Caki2 (cell line): ENCODE data around the gene C16orf96. TPM values are rescaled to one million over a fixed set of nuclear protein-coding genes. Genes with fewer than 3 reads are reported as not detected.
A peak's percentile ranks its signal among the peaks of the same experiment; 100 is the strongest.

ENCODE experiments used
- DNase-seq: peaks from one replicate; pipeline ENCODE4 v3.0.0-alpha.2; 2015; ENCODE audit warnings: low read depth
- in situ Hi-C: cut with HindIII; loops from 2 replicates; pipeline ENCODE4 v1.10.0; 2016; ENCODE audit warnings: low sequenced_read_pairs, low pct_unique_long_range_greater_than_20kb, mixed read lengths
- total RNA-seq: library from RNA; depleted of rRNA; stranded (reverse); fragments of >200 nt; shearing (Covaris generic); gene quantifications from 2 replicates; pipeline ENCODE4 v1.2.3, GENCODE V29; 2014; ENCODE audit warnings: low replicate concordance

C16orf96 gene
- total RNA-seq, 1 experiment from 2014 or later = not detected

DNA sequence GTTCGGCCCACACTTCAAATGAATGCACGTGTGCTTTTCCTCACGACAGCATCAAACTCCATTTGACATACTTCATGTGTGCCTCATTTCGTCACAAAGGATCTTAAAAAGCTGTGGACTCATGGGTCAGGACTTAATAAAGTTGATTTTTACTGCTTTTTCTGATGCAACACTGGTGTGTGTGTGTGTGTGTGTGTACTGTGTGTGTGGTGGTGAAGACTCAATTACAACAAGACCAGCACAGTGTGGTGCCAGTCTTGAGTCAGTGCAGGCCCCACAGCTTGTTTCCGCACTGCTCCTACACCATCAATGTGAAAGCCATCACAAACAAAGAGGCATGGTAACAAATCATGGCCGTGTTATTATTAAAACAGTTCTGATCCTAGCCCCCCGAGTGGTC is 35.2 kb upstream of the C16orf96 start:
- DNase-seq = no peak
- in situ Hi-C loops = loop anchor here (25.0 kb wide), 1 partner anchor 116 kb away; no protein-coding TSS in a partner anchor

GRCh38 chr16:4522051-4522581 is 34.0 kb upstream of the C16orf96 start:
- in situ Hi-C loops = loop anchor here (25.0 kb wide), 1 partner anchor 115 kb away; no protein-coding TSS in a partner anchor
- DNase-seq = no peak

DNA sequence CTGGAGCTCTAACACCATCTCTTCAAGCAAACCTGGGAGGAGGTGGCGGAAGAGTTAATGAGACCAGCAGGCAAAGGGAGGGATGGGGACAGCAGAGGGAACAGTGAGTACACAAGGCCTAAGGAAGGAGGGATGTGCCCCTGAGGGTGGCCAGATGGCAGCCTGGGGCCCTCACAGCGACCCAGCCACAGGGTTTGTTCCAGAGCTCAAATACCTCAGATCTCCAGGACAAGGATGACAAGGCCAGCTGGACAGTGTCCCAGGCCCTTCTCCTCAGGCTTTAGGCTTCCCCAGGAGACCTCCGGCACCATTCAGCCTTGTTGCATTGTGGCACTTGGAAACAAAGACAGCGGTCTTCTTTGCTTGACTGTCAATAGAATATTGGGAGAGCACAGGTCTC is 32.5 kb upstream of the C16orf96 start:
- in situ Hi-C loops = loop anchor here (25.0 kb wide), 1 partner anchor 114 kb away; no protein-coding TSS in a partner anchor

GRCh38 chr16:4524571-4524970 is 31.6 kb upstream of the C16orf96 start:
- in situ Hi-C loops = loop anchor here (25.0 kb wide), 1 partner anchor 113 kb away; no protein-coding TSS in a partner anchor
- no peak for DNase-seq

More for the DNA sequence above, 32.5 kb upstream of the C16orf96 start:
- no peak for DNase-seq

- in situ Hi-C loops = no loop called here
- no peak for DNase-seq
These were observed 31.1 kb upstream of the C16orf96 start for GRCh38 chr16:4525069-4525468.

DNA sequence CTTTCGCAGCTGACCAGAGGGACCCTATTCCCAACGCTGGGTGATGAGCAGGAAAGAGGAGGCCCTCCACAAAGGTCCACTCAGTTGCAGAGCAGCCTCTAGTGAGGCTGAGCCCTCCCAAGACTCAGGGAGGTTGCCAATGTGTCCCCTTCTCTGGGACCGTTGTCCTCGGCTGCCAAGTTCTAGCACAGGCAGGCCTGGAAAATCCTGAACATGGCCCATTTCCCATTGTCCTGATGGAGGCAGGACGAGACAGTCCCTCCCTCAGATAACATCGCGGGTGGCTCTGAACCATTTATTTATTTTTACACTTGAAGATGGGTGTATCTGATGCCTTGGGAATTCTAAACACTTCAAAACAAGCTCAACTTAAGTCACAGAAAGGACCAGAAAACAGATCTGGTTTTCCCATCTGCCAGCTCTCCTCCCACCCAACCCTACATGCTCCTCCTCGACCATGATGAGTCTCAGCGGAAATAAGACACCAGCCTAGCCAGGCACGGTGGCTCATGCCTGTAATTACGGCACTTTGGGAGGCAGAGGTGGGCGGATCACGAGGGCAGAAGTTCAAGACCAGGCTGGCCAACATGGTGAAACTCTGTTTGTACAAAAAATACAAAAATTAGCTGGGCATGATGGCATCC is 30.4 kb upstream of the C16orf96 start:
- DNase-seq = no peak
- in situ Hi-C loops = no loop called here

GRCh38 chr16:4529085-4530060 is 26.8 kb upstream of the C16orf96 start:
- no peak for DNase-seq
- in situ Hi-C loops = no loop called here

DNA sequence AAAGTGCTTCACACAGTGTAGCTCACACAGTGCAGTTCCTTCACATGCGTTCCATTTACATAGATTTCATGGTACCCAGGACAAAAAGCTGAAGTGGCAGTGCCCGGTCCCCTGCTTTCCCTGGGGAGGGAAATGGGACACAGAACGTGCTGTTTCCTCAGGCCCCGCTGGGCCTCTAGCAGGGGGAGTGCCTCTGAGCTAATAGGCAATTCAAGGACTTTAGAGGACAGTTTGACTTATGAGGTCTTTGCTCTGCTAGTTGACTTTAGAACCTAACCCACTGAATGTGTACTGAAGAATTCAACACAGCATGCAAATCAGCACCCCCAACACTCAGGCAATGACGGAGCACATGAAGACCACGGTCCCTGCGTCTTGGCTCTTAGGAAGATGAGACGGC is 24.3 kb upstream of the C16orf96 start:
- in situ Hi-C loops = no loop called here
- no peak for DNase-seq

GRCh38 chr16:4532238-4532637 is 23.9 kb upstream of the C16orf96 start:
- no peak for DNase-seq
- in situ Hi-C loops = no loop called here

DNA sequence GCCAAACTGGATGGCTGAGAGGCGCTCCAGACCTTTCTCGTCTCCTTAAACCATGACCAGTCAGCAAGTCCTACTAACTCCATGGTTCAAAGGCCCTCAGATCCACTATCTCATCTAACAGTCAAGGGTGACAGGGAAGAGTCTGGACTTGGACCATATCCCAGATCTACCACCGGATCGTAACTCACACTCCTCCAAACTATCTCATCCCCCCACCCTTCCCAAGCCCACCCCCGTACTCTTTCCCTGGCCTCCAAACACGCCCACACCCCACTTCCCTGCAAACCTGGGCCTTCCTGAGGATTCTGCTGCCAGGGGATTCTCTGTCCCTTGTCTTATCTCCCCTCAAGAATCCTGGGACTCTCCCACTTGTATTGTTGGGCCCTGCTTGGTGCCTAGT is 22.6 kb upstream of the C16orf96 start:
- in situ Hi-C loops = no loop called here
- DNase-seq = no peak

GRCh38 chr16:4534151-4534790 is 21.9 kb upstream of the C16orf96 start:
- in situ Hi-C loops = no loop called here
- no peak for DNase-seq

GRCh38 chr16:4535627-4536108 is 20.5 kb upstream of the C16orf96 start:
- in situ Hi-C loops = no loop called here
- no peak for DNase-seq

GRCh38 chr16:4536391-4537106 is 19.6 kb upstream of the C16orf96 start:
- DNase-seq = no peak
- in situ Hi-C loops = no loop called here

DNA sequence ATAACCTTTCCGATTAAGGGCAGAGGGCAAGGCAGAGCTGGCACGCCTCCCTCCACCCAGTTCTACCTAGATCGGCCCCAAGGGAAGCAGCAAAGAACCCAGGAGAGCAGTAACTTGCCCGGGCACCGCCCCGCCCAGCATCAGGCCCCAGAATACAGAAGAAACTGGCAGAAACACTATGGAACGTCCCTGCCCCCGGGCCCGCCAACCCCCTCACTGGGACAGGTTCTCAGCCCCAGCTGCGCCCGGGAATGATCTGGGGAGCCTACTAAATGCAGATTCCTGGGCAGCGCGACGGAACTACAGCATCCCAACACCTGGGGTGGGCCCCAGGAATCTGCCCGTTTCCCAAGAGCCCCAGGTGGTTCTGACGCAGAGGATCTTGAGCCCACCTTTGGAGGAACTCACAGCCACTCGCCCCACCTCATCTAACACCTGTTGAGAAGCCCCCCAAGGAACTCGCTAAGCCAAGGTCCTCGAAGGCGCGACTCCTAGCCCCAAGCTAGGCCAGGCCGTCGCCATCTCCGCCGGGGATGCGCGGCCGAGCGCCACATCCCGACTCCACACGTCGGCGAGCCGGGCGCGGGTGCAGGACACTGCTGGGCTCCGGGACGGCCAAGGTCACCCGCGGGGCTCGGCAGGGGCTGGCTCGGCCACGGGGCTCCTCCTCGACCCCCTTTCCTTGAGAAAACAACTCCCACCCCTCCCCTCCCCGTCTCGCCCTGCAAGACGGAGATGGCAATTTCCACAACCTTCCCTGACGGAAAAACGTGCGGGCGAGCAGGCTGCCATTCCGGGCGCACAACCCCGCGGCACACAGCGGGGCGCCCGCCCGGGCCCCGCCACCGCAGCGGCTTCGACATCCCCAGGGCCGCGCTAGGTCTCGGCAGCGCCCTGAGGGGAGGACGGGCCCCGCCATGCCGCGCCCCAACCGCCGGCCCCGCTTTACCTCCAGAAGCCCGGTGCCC is 18.5 kb upstream of the C16orf96 start:
- in situ Hi-C loops = no loop called here
- DNase-seq = no peak

DNA sequence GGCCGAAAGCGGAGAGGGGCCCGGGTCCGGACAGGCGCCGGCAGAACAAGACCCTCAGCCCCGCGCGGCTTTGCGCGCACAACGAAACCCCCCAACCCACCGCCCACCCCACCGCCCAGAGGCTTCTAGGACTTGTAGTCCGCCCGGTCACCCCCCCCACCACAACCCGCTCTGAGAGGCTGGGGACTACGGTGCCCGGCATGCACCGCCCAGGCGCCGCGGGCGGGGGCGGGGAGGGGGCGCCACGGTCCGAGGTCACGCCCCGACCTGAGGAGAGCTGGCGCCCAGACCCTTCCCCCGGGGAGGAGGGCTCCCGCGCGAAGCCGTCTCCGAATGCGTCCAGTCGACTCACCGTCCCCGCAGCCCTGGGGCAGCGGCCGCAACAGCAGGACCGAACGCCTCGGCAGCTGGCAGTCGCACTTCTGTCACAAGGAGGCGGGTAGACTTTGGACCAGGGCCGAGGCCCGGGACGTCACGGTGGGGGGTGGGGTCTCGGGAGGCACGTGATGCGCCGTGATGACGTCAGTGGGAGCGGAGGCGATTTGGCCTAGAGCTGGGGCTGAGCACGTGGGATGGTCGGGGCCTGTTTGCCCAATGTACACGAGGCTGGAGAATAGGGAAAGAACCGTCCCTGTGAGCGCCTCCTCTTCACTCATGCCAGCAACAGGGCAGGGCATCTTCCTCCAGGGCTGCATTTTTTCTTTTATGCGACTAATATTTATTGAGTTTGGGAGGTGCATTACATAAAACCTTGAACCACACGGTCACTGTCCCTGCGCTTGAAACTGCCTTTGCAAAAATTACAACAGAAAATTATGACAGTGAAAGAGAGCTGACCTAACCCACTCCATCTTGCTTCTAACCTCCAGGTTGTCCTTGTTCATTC is 17.5 kb upstream of the C16orf96 start, which contains the start of gene CDIP1:
CDIP1 (minus strand) TSS at position 424 of the 886 bp plus-strand sequence. CDS start 24,643 bp downstream, outside the sequence.
- in situ Hi-C loops = no loop called here
- DNase-seq = peak; percentile 79
